LNCaP clone FGC (cell line): ENCODE measurements around the gene P2RX1.

Experiments used
- DNase-seq: peaks from one replicate; pipeline ENCODE4 v3.0.0-alpha.2; 2011; ENCODE audit warnings: low read depth
- H3K4me3 ChIP-seq: 2 replicates; pipeline ENCODE4 v1.5.1; 2011; ENCODE audit warnings: mild to moderate bottlenecking, low read depth, low read length, control low read depth
- TF ChIP-seq, protein P1 (sequence below): IDR thresholded peaks from 2 replicates; pipeline ENCODE4 v1.5.1; 2012; ENCODE audit warnings: mild to moderate bottlenecking; ENCODE audit not compliant: control insufficient read depth, insufficient read depth; ENCODE audit errors: extremely low read depth

Gene P2RX1

DNA sequence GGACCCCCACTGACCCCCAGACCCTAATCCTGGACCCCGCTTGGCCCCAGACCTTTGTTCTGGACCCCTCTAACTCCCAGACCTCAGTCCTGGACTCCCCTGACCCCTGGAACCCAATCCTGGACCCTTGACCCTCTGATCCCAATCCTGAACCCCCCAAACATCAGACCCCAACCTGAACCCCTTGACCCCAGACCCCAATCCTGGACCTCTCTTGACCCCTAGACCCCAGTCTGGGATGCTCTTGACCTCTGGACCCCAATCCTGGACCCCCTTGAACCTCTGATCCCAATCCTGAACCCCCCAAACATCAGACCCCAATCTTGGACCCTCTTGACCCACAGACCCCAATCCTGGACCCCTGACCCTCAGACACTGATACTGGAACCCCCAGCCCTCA lies 13.5 kb upstream of the P2RX1 start:
- TF ChIP-seq, protein P1, sequence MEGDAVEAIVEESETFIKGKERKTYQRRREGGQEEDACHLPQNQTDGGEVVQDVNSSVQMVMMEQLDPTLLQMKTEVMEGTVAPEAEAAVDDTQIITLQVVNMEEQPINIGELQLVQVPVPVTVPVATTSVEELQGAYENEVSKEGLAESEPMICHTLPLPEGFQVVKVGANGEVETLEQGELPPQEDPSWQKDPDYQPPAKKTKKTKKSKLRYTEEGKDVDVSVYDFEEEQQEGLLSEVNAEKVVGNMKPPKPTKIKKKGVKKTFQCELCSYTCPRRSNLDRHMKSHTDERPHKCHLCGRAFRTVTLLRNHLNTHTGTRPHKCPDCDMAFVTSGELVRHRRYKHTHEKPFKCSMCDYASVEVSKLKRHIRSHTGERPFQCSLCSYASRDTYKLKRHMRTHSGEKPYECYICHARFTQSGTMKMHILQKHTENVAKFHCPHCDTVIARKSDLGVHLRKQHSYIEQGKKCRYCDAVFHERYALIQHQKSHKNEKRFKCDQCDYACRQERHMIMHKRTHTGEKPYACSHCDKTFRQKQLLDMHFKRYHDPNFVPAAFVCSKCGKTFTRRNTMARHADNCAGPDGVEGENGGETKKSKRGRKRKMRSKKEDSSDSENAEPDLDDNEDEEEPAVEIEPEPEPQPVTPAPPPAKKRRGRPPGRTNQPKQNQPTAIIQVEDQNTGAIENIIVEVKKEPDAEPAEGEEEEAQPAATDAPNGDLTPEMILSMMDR = no peak
- no peak for DNase-seq

DNA sequence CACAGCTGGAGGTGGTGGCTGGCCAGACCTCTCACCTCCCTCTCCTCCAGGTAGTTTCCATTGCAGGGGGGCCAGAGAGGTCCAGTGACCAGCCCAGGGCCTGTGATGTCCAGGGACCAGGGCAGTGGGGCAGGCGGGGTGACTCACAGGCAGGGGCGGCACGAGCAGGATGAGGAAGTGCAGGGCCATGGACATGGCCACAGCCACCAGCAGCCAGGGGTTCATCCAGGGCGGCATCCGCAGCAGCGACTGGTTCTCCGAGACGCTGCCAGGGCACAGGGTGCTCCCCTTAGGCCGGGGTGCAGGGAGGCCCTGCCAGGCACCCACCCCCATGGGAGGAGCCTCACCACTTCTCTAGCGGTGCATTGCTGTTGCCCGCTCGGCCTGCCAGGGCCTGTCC lies 12.9 kb upstream of the P2RX1 start:
- TF ChIP-seq, protein P1 = no peak
- H3K4me3 ChIP-seq = no peak overlapping the region
- DNase-seq = no peak

More for the DNA sequence above, 13.5 kb upstream of the P2RX1 start:
- no peak overlapping the region for H3K4me3 ChIP-seq

DNA sequence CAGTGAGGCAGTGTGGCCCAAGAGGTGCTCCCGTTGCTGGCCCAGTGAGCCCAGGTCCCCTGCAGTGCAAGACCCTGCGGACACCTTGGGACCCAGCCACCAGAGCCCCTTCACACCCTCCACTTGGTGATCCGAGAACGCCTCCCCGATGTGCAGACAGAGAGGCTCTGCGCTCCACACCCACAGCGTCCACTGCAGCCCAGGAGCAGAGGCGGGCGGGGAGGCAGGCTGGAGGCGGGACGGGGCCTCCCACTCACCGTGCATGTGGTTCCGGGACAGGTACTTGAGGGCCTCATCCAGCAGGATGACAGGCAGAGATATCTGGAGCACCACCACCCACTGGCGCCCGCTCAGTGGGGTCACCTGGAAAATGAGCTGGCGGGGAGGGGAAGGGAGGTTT lies 12.1 kb upstream of the P2RX1 start:
- TF ChIP-seq, protein P1 = no peak
- DNase-seq = no peak
- H3K4me3 ChIP-seq = no peak overlapping the region

DNA sequence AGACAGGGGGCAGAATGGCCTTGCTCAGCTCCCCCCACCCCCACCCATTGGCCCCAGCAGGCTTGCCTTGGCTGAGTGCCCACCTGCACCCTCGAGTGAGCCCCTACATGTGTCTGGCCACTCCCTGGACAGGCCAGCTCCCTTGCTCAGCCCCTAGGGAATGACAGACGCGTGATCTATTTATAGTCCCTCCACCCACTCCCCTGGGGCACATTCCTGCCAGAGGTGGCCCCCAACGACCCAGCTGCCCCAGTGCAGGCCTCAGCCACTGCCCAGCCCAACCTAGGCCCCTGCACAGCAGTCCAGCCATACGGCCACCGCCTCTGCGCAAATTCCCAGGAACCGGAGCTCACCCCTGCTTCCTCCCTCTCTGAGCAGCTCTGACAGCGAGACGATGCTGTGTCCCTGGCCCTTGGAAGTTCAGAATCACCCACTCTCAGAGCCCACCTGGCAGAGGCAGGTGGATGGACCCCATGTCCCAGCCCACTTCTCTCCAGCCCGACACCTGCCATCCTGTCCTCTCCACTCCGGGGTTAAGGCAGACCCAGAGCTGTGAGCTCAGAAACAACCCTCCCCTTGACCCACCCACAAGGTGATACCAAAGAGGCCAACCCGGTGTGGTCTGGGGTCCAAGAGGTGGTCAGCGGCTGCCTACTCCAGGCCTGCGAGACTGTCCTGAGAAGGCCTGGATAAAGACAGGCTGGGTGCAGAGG lies 11.5 kb upstream of the P2RX1 start:
- H3K4me3 ChIP-seq = no peak overlapping the region
- DNase-seq = no peak
- TF ChIP-seq, protein P1 = no peak

DNA sequence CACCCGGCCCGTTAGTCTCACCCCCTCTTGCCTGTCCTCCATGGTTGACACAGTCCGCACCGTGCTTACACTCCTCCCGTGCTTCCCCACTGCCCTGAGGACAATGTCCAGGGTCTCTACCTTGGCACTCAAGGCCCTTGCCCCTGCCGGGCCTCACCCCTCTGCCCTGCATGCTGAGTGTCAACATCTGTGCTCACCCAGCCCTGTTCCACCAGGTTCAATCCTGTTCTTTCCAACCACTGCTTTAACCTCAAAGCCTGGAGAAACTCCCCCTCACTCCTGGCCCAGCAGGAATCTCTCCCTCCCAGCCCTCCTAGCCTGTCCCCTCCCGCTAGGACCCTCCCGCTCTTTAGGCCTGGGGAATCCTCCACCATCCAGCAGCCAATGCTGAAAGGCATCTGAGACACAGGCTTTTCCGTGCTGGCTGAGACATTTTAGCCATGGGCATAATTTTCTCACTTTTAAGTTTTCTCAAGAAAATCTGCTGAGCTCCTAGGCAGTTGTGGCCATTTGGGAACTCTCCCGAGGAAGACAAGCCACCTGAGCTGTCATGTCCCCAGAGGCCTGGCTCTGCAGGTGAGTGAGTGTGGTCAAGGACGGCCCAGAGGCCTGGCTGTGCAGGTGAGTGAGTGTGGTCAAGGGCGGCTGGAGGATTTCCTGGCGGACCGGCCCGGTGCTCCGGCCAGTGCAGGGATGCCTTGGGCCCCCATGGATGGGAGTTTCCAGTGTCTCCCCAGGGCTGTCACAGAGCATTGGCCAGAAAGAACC lies 10.8 kb upstream of the P2RX1 start:
- TF ChIP-seq, protein P1 = no peak
- no peak overlapping the region for H3K4me3 ChIP-seq
- no peak for DNase-seq

DNA sequence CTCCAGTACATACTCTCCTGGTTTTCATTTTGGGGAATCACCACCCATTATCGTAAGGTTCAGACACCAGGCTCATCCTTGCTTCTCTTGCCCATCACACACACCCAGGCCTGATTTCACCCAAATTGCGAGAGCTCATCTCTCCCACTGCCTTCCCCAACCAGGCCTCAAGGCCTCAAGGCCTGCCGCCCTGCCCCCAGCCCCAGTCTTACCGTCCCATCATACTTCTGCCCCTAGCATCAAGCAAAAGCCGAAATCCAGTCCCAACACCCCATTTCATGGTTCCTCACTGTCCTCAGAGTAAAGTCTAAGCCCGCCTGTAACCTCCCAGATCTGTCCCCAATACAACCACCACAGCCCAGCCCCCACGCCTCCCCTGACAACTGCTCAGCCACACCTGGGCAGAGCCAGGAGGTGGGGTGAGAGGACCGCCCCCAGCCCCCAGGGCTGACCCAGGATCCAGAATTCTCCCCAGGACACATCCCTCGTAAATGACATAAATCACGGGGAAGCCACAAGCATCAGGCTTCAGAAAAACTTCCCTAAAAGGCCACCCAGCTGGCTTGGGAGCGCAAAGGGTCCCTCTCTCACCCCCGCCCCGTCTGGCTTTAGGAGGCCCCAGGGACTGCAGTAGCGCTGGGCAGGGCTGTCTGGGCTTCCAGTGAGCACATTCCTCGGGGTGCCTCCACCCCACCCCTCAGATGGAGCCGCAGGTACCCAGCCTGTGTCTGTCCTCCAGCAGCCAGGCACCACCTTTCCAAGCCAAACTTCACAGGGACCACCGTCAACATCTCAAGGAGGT lies 9.6 kb upstream of the P2RX1 start:
- TF ChIP-seq, protein P1 = no peak
- no peak overlapping the region for H3K4me3 ChIP-seq
- no peak for DNase-seq
